HG03342 (cell line): ENCODE data around the gene NOS3.

ENCODE experiments used
- ATAC-seq: cut with Tn5 transposase; IDR thresholded peaks from one replicate; pipeline ENCODE4 v1.9.1; 2021; ENCODE audit warnings: mild to moderate bottlenecking, moderate library complexity; ENCODE audit not compliant: unreplicated experiment

NOS3 gene

DNA sequence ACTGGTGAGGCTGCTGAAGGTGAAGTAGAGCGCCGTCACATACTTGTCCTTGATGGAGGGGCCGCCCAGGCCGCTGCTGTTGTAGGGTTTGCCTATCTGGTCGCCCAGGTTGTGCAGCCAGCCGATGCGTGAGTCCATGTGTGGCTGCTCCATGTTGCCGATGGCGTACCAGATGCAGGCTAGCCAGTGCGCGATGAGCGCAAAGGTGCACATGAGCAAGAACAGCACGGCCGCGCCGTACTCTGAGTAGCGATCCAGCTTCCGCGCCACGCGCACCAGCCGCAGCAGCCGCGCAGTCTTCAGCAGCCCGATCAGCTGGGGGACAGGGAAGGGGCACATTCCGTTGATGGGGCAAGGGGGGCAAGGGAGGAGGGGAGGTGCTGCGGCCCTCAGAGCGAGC, 39.3 kb upstream of the NOS3 start:
- no peak for ATAC-seq

DNA sequence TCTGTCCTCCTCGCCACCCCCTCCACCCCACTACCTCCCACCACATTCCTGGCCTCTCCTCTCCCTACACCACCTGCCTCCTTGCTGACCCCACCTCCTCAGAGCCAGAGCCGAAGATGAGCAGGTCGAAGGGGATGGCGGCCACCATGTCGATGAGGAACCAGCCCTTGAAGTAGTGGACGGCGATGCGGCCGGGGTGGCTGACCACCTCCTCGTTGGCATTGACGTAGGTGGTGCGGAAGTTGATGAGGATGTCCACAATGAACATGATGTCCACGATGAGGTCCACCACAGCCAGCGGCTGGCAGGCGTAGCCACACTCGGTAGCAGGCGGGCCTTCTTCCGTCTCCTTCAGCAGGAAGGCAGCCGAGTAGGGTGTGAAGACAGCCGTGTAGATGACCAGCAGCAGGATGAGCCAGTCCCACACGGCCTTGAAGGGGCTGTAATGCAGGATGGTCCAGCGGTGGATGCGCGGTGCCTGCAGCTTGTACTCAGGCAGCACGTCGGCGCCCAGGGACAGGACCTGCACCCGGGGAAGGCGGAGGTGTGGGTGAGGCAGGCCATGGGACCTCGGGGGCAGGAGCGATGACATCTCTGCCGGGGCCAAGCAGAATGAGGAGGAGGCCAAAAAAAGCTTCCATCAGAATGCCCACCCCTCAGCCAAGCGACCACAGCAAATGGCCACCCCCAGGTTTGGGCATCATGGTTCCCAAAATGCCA, 38.3 kb upstream of the NOS3 start:
- ATAC-seq: no peak

DNA sequence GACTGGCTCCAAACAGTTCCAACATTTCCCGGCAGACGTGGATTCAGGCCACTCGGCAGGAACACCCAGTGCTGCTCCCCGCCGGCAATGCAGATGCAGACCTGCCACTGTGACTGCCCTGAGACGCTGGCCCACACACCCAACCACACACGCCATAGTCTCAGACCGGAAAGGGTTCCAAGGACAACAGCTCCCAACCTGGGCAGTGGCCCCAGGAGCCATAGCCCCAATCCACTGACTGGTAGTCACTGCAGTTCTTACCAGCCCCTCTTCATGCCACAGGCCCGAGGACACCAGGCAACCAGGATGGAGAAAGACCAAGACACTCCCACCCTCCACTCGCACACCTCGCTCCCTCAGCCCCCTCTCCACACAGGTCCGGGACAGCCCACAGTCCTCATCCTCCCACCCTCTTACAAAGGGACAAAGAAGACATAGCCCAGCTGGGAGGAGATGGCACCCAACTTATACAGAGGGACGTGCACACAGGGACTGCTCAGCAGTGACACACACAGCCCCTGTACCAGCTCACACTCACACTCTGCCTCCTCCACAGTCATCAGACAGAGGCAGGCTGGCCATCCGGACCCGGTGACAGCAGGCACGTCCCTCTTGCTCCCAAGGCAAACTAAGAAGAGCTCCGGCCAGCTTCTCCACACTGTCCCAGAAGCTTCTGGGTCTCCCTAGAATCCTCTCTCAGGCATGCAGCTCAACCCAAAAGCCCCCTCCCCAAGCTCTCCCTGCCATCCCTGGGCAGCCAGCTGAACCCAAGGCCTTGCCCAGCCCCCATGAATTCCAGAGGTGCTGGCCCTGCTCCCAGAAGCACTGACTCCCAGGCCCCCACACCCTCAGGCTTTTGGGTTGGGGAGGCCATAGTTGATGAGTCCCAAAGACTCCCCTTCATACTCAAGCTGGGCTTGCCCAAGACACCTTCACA, 37.5 kb upstream of the NOS3 start:
- no peak for ATAC-seq

DNA sequence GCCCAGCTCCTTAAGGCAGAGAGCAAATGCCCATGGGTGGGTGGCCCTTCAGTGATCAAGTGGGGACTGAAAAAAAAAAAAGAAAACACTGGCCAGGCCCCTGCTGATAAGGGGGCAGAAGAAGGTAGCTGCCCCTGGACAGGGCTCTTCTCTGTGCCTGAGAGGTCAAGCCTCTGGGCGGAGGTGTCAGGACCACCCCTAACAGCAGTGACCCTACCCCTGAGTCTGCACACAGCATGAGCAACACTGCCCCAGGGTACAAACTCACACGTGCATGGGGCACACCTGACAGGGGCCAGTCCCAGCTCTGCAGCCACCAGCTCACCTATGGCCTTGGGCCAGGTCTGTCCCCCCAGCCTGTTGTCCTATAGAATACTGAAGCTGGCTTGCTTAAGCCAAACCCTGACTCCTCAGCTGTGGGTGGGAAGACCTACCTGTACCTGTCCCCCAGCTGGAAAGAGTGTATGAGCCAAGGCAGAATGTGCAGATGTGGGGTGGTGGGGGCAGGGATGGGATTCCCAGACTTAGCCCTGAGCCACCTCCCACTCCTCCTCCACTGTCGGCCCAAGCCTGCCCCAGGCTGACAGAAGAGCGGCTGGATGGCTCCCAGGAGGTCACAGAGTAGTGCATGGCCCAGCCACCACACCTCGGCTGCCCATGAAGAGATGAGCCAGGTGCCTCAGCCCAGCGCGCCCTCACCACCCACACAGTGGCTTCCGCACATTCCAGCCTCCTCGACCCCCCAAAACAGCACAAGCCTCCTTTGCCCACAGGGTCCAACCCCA, 36.4 kb upstream of the NOS3 start:
- ATAC-seq: no peak

GRCh38 chr7:150954986-150955518, 35.8 kb upstream of the NOS3 start:
- no peak for ATAC-seq

GRCh38 chr7:150955519-150956394, 35.1 kb upstream of the NOS3 start:
- ATAC-seq: no peak

GRCh38 chr7:150956395-150957132, 34.3 kb upstream of the NOS3 start:
- no peak for ATAC-seq

GRCh38 chr7:150957133-150958020, 33.4 kb upstream of the NOS3 start:
- ATAC-seq: no peak

- no peak for ATAC-seq
Measured at GRCh38 chr7:150958062-150958552, 32.7 kb upstream of the NOS3 start.

- ATAC-seq: no peak
Measured at GRCh38 chr7:150958597-150958996, 32.2 kb upstream of the NOS3 start.

DNA sequence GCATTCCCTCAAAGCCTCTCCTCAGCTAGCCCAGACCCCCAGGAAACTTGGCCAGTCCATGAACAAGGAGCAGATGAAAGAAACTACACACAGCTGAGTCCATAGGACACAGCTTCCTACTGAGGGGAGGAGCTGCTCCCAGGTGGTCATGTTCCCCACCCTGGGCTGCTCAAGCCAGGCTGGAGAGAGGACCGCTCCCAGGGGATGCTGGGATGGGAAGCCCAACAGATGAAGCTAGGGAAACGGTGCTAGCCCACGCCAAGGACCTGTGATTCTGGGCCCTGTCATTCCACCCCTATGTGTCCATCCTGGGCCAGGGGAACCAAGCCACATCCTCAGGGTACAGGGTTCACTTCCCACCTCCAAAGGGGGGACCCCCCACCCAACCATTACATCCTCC, 31.7 kb upstream of the NOS3 start:
- no peak for ATAC-seq

DNA sequence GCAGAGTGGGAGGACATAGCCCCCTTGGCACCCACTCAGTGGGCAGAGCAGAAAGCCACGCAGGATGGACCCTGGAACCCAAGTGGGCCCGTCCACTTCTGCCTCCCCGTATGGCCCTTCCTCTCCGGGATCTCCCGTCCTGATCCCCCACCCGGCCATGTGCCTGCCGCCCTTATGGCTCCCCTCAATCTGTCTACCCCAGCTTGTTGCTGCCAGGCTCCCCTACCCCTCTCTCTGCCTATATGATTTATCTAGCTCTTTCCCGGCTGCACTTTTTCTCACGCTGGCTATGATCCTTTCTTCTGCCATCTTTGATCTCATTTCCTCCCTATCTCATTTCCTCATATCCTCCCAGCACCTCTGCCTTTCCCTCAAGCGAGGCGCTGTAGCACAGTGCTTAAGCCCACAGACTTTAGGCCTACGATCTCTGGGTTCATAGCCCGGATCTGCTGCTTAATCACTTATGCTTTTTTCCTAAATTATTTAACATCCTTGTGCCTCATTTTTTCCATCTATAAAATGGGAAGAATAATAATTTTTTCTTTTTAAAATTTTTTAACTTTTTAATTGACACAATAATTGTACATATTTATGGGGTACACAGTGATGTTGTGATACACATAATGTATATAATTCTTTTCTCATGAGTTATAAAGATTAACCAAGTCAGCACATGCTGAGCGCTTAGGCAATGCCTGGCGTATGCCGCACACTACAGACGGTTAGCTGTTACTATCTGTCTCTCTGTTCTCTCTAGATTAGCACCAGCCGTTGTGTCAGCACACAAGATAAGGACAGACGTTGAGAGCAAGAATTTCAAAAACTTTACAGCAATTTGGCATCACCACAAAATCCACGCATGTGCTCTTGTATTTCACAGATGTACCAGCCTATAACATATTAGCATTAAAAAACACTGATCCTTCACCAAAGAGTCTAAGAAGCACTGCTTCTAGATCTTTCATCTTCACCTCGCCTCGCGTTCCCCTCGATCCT, 30.8 kb upstream of the NOS3 start:
- no peak for ATAC-seq

DNA sequence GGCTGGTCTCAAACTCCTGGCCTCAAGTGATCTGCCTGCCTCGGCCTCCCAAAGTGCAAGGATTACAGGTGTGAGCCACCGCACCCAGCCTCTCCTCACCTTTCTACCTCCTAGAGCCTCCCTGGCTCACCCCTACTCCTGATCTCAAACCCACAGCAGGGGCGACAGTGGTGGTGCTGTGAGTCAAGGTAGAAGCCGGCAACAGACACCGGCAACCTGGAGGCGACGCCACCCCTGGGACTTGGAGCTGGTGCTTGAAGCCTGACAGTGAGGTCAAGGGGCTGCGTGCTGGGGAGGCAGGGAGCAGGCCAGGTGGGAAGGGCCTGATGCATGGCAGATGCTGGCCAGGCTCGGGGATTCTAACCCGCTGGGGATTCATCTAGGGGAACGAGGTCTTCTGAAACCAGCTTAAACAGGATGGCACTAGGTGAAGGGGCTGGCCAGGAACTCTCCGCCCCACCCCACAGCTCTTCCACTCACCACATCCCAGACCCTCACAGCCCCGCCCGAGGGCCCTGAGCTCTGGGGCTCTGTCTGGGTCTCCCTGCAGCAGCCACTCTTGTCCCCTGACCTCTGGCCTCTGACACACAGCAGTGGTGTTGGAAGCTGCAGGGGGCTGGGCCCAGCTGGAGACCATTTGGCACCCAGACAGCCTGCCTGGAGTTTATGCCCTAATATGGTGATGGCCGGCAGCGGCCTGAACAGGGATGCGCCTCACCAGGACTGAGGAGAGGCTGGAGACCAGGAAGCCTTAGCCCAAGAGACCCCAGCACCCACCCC, 29.1 kb upstream of the NOS3 start:
- no peak for ATAC-seq

GRCh38 chr7:150962290-150962552, 28.6 kb upstream of the NOS3 start:
- no peak for ATAC-seq

DNA sequence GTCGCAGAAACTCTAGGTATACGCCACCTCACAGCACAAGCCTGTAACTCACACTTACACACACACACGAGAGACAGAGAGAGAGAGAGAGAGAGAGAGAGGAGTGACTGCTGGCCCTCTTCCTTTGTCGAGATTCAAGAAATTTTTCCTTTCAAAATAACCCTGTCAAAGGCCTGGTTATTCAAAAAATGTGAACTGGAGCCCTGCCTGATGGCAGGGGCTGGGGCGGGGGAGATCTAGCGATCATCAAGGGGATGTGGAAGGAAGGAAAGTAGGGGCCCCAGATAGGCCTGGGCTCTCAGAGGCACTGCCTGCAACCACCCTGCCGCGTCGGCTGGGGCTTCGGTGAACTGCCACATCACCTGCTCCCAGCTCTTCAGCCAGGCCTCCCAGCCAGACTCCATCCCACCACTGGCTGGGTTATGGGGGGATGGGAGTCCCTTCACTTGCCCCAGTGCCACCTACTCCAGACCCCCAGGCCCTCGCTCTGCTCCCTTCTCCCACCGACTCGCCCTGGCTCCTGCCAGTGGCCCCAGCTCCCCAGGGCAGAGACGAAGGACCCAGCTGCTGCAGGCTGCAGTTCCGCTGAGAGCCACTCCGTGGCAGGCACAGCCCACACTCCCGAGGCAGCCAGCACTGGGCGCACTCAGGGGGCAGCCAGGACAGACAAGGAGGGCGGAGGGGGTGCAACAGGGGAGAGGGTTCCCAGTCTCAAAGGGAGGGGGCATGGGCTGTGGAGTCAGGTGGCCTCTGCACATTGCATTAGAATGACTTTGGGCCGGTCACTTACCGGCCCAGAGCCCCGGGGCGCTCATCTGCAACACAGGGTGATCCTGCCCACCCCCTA, 28.0 kb upstream of the NOS3 start:
- peak; percentile 82 for ATAC-seq
